ENCODE data around the gene ENHO.
"Not testable (repeated sequence)": the region's sequence is repeated elsewhere in the genome, so short reads cannot be mapped to it uniquely, and the experiment has no call there.

ENHO gene

DNA sequence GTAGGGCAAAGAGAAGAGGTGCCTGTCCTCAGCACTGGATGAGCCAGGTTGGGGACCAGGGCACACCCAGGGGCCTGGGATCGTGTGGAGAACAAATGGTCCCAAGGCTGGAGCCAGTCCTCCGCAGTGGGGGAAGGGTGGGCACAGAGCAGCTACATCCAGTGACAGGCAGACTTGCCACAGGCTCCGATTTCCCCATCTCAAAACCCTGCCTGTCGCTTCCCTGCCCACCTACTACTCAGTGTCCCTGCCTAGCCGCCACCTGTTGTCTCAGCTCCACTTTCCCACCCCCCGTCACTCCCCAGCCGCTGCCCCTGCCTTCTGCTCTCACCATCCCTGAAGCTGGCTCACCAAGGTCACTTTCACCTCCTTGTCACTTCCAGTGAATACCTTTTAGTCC is 13.9 kb upstream of the ENHO start:
- no peak overlapping the region for H3K27ac ChIP-seq
- DNase-seq (ENCODE audit: low read depth, low spot score), result no peak

DNA sequence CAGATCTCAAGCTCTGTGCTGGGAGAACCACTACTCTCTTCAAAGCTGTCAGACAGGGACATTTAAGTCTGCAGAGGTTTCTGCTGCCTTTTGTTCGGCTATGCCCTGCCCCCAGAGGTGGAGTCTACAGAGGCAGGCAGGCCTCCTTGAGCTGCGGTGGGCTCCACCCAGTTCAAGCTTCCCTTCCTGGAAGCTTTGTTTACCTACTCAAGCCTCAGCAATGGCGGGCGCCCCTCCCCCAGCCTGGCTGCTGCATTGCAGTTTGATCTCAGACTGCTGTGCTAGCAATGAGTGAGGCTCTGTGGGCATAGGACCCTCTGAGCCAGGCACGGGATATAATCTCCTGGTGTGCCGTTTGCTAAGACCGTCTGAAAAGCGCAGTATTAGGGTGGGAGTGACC is 9.3 kb upstream of the ENHO start:
- not testable (repeated sequence) for H3K27ac ChIP-seq; DNase-seq (ENCODE audit: low read depth, low spot score)

DNA sequence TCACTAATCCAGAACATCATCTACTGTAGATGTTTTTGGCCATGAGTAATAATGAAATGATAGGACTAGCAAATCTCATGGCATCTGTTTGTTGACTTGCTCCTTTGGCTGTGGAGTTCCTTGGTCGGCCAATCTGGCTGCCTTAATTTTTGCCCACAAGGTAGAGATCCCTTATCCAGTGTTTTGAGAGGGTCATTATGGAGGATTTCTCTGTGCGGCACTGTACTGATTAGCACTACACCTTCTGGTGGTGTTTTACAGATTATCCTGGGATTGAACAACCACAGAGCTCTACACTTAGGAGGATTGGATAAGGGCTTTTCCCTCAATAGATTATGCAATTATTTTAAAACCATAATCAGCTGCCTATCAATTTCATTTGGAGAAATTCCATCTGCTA is 3.2 kb upstream of the ENHO start:
- no peak overlapping the region for H3K27ac ChIP-seq
- DNase-seq (ENCODE audit: low read depth, low spot score), result no peak

DNA sequence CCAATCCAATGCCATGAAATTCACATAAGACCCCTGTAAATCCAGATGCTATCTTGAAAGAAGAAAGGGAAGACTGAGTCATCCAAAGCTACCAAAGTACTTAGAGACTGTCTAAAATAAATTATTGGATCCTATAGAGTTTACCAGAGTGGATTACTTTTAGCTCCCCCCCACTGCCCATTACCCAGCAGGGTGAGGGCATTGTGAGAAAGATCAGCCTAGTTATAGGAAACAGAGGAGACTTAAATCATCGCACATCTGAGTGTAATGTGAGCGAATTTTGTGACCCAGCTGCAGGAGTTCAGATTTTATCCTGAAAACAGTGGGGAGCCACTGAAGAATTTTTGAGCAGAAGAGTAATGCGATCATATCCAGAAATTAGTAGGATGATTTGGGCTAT is 1.6 kb upstream of the ENHO start:
- DNase-seq (ENCODE audit: low read depth, low spot score), result no peak
- no peak overlapping the region for H3K27ac ChIP-seq

DNA sequence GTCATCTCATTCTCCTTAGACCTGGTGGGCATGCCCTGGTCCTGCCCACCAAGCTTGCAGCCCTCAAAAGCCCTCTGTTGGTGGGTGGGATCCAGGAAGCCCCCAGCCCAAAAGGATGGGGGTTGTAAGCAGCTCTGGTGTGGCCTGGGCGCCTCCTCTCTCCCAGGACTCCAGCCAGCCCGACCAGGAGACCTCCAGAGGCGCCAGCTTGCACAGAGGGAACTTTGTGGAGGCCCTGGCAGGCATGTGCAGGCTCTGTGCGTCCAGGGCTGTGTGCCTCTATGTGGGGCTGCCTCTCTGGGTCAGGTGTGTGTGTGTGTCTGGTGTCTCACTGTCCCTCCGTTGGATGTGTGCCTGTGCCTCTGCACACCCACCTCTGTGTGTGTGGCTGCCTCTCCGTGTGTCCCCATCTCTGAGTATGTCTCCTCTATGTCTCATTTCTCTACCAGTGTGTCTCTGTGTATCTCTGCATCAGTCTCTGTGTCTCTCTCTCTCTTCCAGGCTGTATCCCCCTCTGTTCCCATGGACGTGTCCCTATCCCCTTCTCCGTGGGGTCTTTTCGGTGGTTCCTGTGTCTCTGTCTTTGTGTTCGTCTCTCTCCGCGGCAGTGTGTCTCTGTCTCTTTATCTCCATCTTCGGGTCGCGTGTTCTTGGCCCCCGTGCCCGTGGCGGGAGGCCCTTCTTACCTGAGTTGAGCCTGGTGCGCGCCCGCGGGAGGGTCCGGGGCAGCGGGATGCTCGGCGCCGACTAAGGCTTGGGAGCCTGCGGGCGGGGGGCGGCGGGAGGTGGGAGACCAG is 501 bp downstream of the ENHO start:
- H3K27ac ChIP-seq, result no peak overlapping the region

DNA sequence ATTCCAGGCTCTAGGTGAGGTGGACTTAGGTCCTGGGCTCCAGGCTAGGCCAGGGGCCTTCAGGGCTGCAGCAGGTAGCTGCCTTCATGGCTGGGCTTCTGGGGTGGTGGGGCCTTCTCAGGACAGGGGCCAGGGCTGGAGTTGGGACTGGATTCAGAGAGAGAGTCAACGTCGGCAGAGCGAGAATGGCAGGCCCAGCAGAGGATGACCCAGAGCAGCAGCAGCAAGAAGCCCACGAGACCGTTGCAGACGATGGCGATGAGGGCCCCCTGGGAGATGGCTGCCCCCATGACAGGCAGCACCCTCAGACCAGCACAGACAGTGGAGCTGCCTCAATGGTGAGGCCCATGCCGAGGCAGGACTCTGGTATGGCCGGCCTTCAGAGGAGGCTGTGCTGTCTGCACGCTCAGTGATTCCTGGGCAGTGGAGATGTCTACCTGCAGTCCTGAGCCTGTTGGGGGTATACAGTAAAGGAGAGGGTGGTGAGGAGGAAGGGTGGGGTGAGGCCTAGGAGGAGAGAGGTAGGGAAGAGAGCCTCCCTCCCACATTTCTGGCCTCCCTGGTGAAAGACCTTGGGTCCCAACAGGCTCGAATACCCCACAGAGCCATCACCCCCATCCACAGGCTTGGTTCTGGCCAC is 1.3 kb downstream of the ENHO start:
- H3K27ac ChIP-seq, result no peak overlapping the region
- no peak for DNase-seq (ENCODE audit: low read depth, low spot score)

More for the DNA sequence above, 501 bp downstream of the ENHO start:
- DNase-seq (ENCODE audit: low read depth, low spot score), result no peak

DNA sequence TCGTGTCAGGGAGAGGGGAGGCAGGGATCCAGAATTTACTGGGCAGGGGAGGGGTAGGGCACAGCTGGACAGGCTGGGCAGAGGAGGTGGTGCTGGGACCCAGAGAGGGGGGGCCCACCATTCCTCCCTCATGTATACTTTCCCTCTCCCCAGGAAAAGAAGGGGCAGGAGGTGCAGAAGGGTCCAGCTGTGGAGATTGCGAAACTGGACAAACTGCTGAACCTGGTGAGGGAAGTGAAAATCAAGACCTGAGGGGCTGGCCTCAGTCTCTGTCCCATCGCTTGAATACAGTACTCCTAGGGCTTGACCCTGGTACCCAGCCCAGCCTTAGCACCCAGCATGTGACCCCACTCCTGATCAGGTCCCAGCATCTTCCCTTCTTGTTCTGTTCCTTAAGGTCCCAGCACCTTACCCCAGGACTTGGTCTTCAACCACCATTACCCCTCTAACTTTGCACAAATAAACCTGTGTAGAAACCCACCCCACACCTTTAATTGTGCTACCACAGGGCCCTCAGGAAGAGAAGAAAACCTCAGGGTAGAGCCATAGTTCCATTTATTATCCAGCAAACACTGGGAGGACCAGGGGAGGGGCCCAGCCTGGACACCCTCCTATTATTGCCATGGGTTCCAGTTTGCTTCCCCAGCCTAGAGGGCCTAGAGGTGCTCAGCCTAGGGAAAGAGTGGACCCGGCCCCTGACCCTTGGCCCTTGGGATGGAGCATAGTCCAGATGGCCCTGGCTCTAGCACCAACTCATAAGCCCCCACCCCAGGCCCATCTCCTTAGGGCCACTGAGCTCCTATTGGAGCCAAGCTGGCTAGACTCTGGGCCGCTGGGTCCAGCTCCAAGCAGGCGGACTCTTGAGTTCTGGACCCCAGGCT is 2.0 kb downstream of the ENHO start:
- no peak for DNase-seq (ENCODE audit: low read depth, low spot score)
- H3K27ac ChIP-seq, result no peak overlapping the region

DNA sequence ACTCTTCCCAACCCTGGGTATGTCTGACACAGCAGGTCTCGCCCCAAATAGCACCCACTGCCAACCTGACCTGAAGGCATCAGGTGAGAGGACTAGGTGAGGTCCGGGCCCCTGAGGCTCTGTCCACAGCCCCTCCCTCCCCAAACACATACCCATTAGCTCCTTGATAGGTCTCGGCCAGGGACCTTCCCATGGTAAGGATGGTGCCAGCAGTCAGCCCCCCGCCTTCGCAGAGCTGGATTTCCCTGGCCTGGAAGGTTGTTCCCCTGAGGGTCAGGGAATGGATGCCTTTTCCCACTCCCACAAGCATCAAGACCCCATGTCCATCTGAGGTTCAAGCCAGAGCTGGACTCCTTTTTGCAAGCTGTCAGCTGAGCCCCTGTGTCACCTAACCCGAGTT is 2.7 kb downstream of the ENHO start:
- no peak for DNase-seq (ENCODE audit: low read depth, low spot score)

DNA sequence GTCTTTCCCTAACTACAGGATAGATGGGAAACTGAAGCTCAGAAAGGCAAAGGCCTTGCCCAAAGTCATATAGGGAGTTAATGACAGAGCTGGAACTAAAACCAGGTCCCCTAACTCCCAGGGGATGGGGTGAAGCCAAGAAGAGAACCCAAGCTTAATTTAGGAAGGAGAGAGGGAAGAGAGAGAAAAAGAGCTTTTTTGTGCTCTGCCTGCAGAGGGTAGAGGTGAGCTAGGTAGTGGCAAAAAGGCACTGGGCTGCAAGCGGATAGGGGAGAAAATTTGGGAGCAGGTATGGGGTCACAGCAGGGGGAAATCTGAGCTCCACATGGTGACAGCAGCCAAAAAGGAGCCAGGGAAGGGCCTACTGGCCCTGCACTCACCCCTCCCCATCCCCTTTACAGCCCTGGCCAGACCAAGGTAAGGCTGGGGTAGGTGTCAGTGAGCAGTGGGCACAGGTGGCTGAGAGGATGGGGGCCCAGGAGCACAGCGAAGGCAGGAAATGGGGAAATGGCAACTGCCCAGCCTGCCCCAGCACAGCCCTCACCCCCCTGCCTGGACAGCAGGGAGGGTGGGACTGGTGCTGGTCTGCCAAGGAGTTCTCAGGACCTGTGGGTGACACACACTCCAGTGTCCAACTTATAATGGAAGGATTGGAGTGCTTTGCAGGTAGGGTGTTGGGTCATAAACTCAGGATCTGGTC is 3.3 kb downstream of the ENHO start:
- no peak overlapping the region for H3K27ac ChIP-seq
- no peak for DNase-seq (ENCODE audit: low read depth, low spot score)

More for the DNA sequence above, 2.7 kb downstream of the ENHO start:
- H3K27ac ChIP-seq, result no peak overlapping the region

DNA sequence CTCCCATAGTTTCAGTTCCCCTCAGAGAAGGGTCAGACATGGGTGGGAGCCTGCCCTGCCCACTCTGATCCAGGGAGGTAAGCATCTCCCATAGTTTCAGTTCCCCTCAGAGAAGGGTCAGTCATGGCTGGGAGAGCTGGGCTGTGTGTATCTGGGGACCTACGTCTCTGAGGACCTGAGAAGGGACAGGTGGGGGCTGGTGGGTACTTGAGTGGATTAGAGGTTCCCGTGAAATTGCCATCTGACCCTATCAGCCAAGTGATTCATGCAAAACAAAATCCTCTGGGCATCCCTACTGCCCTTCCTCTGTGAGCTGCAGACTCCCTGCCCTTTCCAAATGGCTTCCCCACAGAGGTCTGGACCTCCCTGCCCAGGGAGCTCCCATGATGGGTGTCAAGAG is 3.9 kb downstream of the ENHO start:
- DNase-seq (ENCODE audit: low read depth, low spot score), result no peak

DNA sequence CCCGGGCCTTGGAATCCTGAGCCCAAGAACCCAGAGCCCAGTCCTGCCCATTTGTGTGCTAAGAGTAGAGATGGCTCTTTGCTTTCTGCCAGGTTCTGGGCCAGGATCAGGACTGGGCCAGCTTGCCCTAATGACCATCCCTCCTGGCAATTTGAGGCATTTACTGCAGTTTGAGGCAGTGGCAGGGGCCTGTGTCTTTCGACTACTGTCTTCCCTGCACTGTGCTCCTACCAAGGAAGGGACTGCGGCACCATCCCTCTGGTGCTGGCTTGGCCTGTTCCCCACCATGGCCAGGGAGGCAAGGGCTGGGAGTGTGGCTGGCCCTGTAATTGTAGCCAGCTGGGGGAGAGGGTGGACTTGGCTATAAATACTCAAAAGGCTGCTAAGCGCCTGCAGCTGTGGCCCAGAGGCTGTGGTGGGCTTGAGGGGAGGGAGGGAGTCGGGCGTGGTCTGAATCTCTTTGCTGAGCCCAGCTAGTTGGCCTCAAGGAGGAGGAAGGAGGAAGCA is 4.6 kb downstream of the ENHO start:
- no peak overlapping the region for H3K27ac ChIP-seq
- DNase-seq (ENCODE audit: low read depth, low spot score), result no peak

More for the DNA sequence above, 3.9 kb downstream of the ENHO start:
- no peak overlapping the region for H3K27ac ChIP-seq

DNA sequence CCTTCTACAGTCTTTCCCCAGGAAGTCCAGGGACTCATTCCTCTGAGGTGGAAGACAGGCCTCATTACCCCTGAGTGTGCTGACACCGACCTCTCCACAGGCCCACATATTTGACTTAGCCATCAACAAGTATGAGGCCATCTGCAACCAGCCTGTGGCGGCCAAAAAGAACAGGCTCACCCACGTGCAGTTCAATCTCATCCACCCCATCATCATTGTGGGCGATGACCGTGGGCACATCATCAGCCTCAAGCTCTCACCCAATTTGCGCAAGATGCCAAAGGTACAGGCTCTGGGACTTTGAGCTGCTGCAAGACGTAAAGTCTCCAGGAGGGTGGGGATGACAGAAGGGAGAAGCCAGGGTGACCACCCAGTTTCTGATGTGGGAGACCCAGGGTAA is 5.6 kb downstream of the ENHO start:
- no peak overlapping the region for H3K27ac ChIP-seq
- no peak for DNase-seq (ENCODE audit: low read depth, low spot score)

DNA sequence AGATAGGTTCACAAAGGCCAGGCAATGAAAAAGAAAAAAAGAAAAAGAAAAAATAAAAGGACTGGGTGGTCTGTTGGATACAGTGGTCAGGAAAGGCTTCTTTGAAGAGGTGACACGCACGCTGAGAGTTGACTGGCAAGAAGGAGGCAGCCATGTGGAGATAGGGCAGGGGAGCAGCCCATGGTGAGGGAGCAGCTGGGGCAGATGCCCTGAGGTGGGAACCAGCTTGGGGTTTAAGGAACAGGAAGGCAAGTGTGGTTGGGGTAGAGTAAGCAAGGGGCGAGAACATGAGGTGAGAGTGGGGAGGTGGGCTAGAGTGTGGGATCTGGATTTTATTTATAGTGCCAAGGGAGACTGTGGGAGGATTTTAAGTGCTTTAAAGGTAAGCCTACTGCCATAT is 6.8 kb downstream of the ENHO start:
- H3K27ac ChIP-seq, result no peak overlapping the region
- no peak for DNase-seq (ENCODE audit: low read depth, low spot score)

DNA sequence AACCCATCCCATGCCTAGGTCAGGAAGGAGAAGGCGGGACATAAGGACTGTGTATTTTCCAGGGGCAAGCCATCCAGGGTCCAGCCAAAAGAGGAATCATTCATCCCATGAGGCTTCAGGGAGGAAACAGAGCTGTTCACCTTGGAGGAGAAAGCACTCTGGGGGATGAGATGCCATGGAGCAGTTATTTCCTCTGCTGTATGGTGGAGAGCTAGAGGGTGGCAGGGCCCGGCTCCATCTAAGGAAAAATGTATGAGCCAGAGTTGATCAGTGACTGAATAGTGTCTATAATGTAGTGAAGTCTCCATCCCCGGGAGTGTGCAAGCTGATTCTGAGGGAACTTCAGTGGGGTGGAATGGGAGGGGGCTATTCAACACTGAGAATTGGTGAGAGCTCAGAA is 8.0 kb downstream of the ENHO start:
- H3K27ac ChIP-seq, result no peak overlapping the region
- DNase-seq (ENCODE audit: low read depth, low spot score), result no peak

DNA sequence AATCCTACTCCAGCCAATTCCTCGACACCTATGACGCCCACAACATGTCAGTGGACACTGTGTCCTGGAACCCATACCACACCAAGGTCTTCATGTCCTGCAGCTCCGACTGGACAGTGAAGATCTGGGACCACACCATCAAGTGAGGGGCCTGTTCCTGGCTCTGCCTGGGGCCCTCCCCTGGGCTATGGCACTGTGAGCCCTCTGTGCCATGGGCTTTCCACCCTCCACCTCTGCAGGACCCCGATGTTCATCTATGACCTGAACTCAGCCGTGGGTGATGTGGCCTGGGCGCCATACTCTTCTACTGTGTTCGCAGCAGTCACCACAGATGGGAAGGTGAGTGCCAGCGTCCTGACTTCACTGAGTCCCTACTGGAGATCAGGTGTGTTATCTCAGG is 8.4 kb downstream of the ENHO start:
- no peak overlapping the region for H3K27ac ChIP-seq
- no peak for DNase-seq (ENCODE audit: low read depth, low spot score)

DNA sequence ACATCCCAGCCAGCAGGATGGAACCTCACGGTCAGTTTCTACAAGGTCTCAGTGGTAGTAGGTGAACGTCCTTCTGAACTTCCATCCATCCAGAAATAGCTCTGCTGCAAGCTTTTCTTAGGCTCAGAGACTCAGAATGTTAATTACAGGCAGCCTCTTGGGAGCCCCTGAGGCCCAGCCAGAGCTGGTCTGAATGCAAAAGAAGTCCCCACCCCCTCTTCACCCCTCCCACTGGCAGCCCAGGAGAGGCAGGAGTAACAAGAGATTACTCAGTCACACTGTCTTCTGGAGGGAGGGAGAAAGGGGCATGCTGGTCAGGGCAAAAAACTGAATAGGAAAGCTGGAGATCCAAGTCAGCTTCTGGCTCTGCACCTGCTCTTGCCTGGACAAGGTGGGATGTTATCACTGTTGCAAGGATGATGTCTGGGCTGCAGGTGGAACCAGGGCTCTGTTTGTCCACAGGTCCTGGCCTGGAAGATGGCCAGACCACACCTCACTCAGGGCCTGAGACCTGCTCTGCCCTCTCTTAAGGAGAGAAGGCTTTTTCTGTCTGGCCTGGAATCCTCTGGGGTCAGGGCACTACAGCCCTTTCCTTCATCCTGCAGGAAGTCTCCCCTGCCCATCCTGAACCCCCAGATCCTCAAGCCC is 9.1 kb downstream of the ENHO start:
- no peak overlapping the region for H3K27ac ChIP-seq
- no peak for DNase-seq (ENCODE audit: low read depth, low spot score)

DNA sequence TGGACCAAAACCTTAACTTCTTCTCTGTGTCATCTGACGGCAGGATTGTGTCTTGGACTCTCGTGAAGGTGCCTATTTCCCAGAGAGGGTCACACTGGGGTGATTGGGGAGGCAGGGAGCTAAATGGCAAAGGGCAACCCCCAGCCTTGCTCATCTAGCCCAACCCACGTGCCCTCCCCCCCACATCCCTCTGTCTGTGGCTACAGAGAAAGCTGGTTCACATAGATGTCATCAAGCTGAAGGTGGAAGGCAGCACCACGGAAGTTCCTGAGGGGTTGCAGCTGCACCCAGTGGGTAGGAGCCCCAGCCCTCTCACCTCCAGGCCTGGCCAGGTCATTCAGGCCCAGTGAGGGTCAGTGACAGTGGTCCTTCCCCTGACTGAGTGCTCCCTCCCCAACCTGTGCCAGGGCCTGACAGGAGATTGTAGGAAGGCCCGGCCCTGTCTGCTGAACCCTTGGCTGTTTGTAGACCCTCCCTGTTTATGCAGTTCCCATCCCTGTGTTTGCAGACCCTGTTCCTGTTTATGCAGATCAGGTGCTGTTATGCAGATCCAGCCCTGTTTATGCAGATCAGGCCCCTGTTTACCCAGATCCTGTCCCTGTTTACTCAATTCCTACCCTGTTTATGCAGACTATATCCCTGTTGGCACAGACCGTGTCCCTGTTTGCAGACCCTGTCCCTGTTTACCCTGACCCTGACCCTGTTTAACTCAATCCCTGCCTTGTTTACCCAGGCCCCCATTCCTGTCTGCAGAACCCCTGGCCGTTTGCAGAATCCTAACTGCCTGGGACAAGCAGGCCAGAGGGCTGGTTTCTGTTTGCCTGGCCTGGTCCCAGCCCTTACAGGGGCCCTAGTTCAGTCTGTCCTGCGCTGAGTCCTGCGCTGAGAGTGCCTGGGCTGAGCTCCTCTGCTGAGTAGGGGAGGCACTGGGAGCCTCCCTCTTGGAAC is 10.4 kb downstream of the ENHO start:
- no peak overlapping the region for H3K27ac ChIP-seq
- no peak for DNase-seq (ENCODE audit: low read depth, low spot score)
